Epithelial cell of proximal tubule (primary cell): ENCODE results near the gene ATRN. TPM values are rescaled to one million over a fixed set of nuclear protein-coding genes. Genes with fewer than 3 reads are reported as not detected.

Source experiments
- DNase-seq: peaks from one replicate; pipeline ENCODE4 v3.0.0-alpha.2; 2011; ENCODE audit warnings: low read depth
- H3K4me3 ChIP-seq: 2 replicates; pipeline ENCODE4 v1.5.1; 2011; ENCODE audit warnings: low read depth, mild to moderate bottlenecking, low read length
- CTCF ChIP-seq: conservative IDR thresholded peaks from 2 replicates; pipeline ENCODE4 v1.5.1; 2012; ENCODE audit warnings: low read depth, mild to moderate bottlenecking, low read length
- total RNA-seq: library from RNA; depleted of rRNA; stranded (reverse); fragments of >200 nt; gene quantifications from 2 replicates; pipeline ENCODE4 v1.2.3, GENCODE V29; 2015

The ATRN gene
- total RNA-seq, 1 donor from 2014 or later = 15.4 TPM

- no peak overlapping the region for H3K4me3 ChIP-seq
- no peak for DNase-seq
- no peak for TF ChIP-seq CTCF
These were observed 219.2 kb downstream of the ATRN start for GRCh38 chr20:3689978-3690377.

DNA sequence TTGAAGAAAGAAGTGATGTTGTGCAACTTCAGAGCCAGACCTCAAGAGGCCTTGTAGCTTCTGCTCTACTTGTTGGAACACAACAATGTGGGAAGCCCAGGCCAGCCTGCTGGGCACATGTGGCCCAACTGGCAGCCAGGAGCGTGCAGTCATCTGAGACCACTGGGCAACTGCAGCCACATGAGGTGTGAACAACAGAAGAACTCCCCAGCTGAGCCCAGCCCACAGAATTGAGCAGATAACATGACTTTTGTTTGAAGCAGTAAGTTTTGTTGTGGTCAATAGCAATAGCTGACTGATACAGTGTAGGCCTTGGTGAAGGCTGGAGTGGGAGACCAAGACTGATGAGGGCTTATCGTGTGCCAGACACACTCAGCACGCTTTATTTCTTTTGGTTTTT lies 219.6 kb downstream of the ATRN start:
- DNase-seq = no peak
- no peak overlapping the region for H3K4me3 ChIP-seq
- TF ChIP-seq CTCF = no peak

- H3K4me3 ChIP-seq = no peak overlapping the region
- no peak for TF ChIP-seq CTCF
- DNase-seq = no peak
These were observed 220.5 kb downstream of the ATRN start for GRCh38 chr20:3691306-3691705.

DNA sequence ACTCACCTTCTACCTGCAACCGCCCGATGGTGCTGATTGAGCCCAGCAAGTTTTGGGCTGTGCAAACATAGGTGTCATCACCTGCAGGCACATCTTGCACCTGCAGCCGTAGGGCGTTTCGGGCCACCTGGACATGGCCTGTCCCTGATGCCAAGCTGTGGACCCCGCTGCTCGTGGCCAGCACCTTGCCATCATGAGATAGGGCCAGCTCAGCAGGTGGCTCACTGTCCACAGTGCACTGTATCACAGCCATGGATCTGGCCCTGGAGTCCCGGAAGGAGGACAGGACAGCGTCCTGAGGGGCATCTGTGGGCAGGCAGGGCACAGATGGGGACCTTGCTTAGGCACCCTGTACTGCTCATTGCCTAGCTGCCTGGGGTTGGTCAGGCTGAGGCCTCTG lies 221.1 kb downstream of the ATRN start:
- H3K4me3 ChIP-seq = no peak overlapping the region
- no peak for TF ChIP-seq CTCF
- no peak for DNase-seq

GRCh38 chr20:3692706-3693294 lies 222.0 kb downstream of the ATRN start:
- no peak for DNase-seq
- H3K4me3 ChIP-seq = no peak overlapping the region
- no peak for TF ChIP-seq CTCF

DNA sequence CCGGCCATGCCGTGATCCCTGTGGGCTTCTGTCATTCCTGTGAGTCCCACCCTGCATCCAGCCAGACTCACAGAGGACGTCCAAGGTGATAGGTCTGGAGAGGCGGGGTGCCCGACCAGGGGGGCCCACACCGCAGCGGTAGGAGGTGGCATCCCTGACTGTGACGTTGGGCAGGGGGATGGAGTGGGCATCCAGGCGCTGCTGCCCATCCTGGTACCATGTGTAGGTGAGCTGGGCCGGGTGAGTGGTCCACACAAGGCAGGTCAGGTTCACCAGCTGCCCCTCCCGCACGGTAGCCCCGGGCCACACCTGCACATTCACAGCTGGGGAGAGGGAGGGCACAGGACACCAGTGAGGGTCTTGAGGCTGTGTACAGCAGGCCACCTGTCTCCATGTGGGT lies 222.6 kb downstream of the ATRN start:
- no peak for DNase-seq
- TF ChIP-seq CTCF = no peak
- no peak overlapping the region for H3K4me3 ChIP-seq

DNA sequence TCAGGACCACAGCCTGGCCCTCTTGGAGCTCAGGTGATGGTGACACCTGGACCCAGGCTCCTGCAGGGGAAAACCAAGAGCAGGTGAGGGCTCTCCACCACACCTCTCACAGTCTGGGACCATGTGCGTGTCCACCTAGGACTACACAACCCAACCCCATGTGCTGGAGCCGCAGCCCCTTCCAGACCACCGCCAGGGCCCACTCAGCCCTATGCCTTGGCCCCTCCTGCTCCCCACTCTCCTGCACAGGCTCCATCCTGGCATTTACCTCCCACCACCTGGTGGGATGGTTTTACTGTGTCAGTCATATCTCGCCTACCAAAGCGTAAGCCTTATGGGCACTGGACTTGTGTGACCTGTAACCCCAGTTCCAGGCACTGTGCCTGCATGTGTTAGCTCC lies 224.0 kb downstream of the ATRN start:
- no peak for TF ChIP-seq CTCF
- no peak for DNase-seq
- no peak overlapping the region for H3K4me3 ChIP-seq
